HepG2 (cell line): ENCODE results near the gene TELO2. TPM values are rescaled to one million over a fixed set of nuclear protein-coding genes. Genes with fewer than 3 reads are reported as not detected.
A peak's percentile ranks its signal among the peaks of the same experiment; 100 is the strongest.

Experiments used
- DNMT3B ChIP-seq: conservative IDR thresholded peaks from 2 replicates; pipeline ENCODE4 v1.6.1; 2016; ENCODE audit warnings: missing biosample characterization, control low read depth
- HIC2 ChIP-seq: sonication (generic); formaldehyde crosslinking; IDR thresholded peaks from 2 replicates; pipeline ENCODE4 v1.9.0; 2022; ENCODE audit warnings: low read depth, missing genetic modification reagents
- REPIN1 ChIP-seq: sonication (generic); formaldehyde crosslinking; IDR thresholded peaks from 2 replicates; pipeline ENCODE4 v1.8.0; 2022; ENCODE audit warnings: missing genetic modification reagents, low read depth, mild to moderate bottlenecking, borderline replicate concordance
- RERE ChIP-seq: IDR thresholded peaks from 2 replicates; pipeline ENCODE4 v1.6.1; 2016; ENCODE audit warnings: low read depth, missing genetic modification reagents, missing compliant biosample characterization
- SIN3A ChIP-seq: IDR thresholded peaks from 2 replicates; pipeline ENCODE4 v1.6.1; 2011; ENCODE audit warnings: low read depth, mild to moderate bottlenecking, control low read depth, low read length, borderline replicate concordance
- SRSF9 ChIP-seq: fragments of 200-400 bp; formaldehyde crosslinking; IDR thresholded peaks from 2 replicates; pipeline ENCODE4 v1.6.1; 2018; ENCODE audit warnings: borderline replicate concordance, mild to moderate bottlenecking, low read depth, low read length; ENCODE audit not compliant: insufficient read depth, poor library complexity, severe bottlenecking
- TARDBP ChIP-seq: sonication (generic); formaldehyde crosslinking; IDR thresholded peaks from 2 replicates; pipeline ENCODE4 v1.8.0; 2022; ENCODE audit warnings: mild to moderate bottlenecking, missing genetic modification reagents
- TEAD2 ChIP-seq: sonication (generic); formaldehyde crosslinking; IDR thresholded peaks from 2 replicates; pipeline ENCODE4 v1.9.0; 2021; ENCODE audit warnings: missing genetic modification reagents
- TFDP2 ChIP-seq: sonication (generic); formaldehyde crosslinking; IDR thresholded peaks from 2 replicates; pipeline ENCODE4 v1.4.0; 2020; ENCODE audit warnings: missing genetic modification reagents
- ZBTB38 ChIP-seq: sonication (generic); formaldehyde crosslinking; IDR thresholded peaks from 2 replicates; pipeline ENCODE4 v1.5.1; 2020; ENCODE audit warnings: mild to moderate bottlenecking, missing genetic modification reagents
- ZFP36L1 ChIP-seq: sonication (generic); formaldehyde crosslinking; IDR thresholded peaks from 2 replicates; pipeline ENCODE4 v1.8.0; 2022; ENCODE audit warnings: mild to moderate bottlenecking, missing genetic modification reagents, moderate library complexity
- ZNF121 ChIP-seq: sonication (generic); formaldehyde crosslinking; IDR thresholded peaks from 2 replicates; pipeline ENCODE4 v1.5.0; 2020; ENCODE audit warnings: mild to moderate bottlenecking, missing genetic modification reagents
- ZNF232 ChIP-seq: sonication (generic); formaldehyde crosslinking; IDR thresholded peaks from 2 replicates; pipeline ENCODE4 v1.4.0; 2020; ENCODE audit warnings: missing genetic modification reagents, borderline replicate concordance
- ZNF430 ChIP-seq: sonication (generic); formaldehyde crosslinking; IDR thresholded peaks from 2 replicates; pipeline ENCODE4 v1.9.0; 2021; ENCODE audit warnings: mild to moderate bottlenecking, missing genetic modification reagents
- ZNF691 ChIP-seq: sonication (generic); formaldehyde crosslinking; IDR thresholded peaks from 2 replicates; pipeline ENCODE4 v1.4.0; 2020; ENCODE audit warnings: missing genetic modification reagents, low read depth, mild to moderate bottlenecking, borderline replicate concordance
- polyA plus RNA-seq, 8 experiments: library from polyadenylated mRNA; depleted of rRNA in 3 of 8; stranded (reverse) in 7 of 8; unstranded in 1 of 8; fragments of >200 nt; fragmentation: Illumina TruSeq in 4 of 8; extraction: Trizol in 4 of 8; gene quantifications; 2 replicates each; pipeline versions ENCODE4 v1.2.1 to v1.2.3, GENCODE V29; 2011 to 2016; ENCODE audit warnings: low read depth in 4 of 8, missing spikeins in 1 of 8, mixed read lengths in 1 of 8; ENCODE audit not compliant: insufficient read depth in 1 of 8
- total RNA-seq, 5 experiments: library from RNA; depleted of rRNA; stranded (reverse); fragments of >200 nt; fragmentation: Illumina TruSeq; extraction: Trizol; gene quantifications; 2 replicates each; pipeline ENCODE4 v1.2.3, GENCODE V29; 2016; ENCODE audit warnings: low read depth in 1 of 5
- TF ChIP-seq, protein P1 (sequence below): sonication (generic); formaldehyde crosslinking; IDR thresholded peaks from 2 replicates; pipeline ENCODE4 v1.4.0; 2020; ENCODE audit warnings: missing genetic modification reagents

Gene TELO2
- total and polyA plus RNA-seq, 2 of the 13 experiments (the other 11 are each of a cell fraction or from before 2014, with no cell fraction given), result 10.1 to 17.9 TPM

- TF ChIP-seq TFDP2 (CRISPR knock-in tag), result peak; percentile 93
- no peak; the same call in 1 of the 2 replicates for TF ChIP-seq TARDBP
- TF ChIP-seq SRSF9, result no peak
- peak; percentile 36; the same call in 1 of the 2 replicates for TF ChIP-seq ZNF691
- no peak for TF ChIP-seq ZNF121 (CRISPR knock-in tag)
- peak; percentile 95 for TF ChIP-seq ZFP36L1
- peak; percentile 79; the same call in 1 of the 2 replicates for TF ChIP-seq ZBTB38 (CRISPR knock-in tag)
- peak; percentile 81; the same call in 1 of the 2 replicates for TF ChIP-seq SIN3A
- TF ChIP-seq, protein P1, sequence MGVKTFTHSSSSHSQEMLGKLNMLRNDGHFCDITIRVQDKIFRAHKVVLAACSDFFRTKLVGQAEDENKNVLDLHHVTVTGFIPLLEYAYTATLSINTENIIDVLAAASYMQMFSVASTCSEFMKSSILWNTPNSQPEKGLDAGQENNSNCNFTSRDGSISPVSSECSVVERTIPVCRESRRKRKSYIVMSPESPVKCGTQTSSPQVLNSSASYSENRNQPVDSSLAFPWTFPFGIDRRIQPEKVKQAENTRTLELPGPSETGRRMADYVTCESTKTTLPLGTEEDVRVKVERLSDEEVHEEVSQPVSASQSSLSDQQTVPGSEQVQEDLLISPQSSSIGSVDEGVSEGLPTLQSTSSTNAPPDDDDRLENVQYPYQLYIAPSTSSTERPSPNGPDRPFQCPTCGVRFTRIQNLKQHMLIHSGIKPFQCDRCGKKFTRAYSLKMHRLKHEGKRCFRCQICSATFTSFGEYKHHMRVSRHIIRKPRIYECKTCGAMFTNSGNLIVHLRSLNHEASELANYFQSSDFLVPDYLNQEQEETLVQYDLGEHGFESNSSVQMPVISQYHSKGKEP (CRISPR knock-in tag), result peak; percentile 75; the same call in 1 of the 2 replicates
- TF ChIP-seq DNMT3B (CRISPR knock-in tag), result 0 out of 2 replicates have a peak, but pooled peaks have one; percentile 41
- TF ChIP-seq TEAD2 (CRISPR knock-in tag), result peak; percentile 95; the same call in 1 of the 2 replicates
- peak; percentile 79; the same call in 1 of the 2 replicates for TF ChIP-seq ZNF232
- peak; percentile 48; the same call in 1 of the 2 replicates for TF ChIP-seq REPIN1 (CRISPR knock-in tag)
- TF ChIP-seq ZNF430 (CRISPR knock-in tag), result peak; percentile 92; the same call in 1 of the 2 replicates
- TF ChIP-seq HIC2 (CRISPR knock-in tag), result peak; percentile 37; the same call in 1 of the 2 replicates
- peak; percentile 58; the same call in 1 of the 2 replicates for TF ChIP-seq RERE (CRISPR knock-in tag)
Measured at GRCh38 chr16:1474796-1475551, 18.2 kb upstream of the TELO2 start, which contains the start of gene CLCN7 (continued).
